SK-MEL-5 (cell line): ENCODE measurements around the gene LEFTY1. TPM values are rescaled to one million over a fixed set of nuclear protein-coding genes. Genes with fewer than 3 reads are reported as not detected.
"Not testable (repeated sequence)": the region's sequence is repeated elsewhere in the genome, so short reads cannot be mapped to it uniquely, and the experiment has no call there.

Experiments used
- DNase-seq: peaks from one replicate; pipeline ENCODE4 v3.0.0-alpha.2; 2016; ENCODE audit warnings: low read depth, low spot score
- in situ Hi-C: cut with HindIII; loops from 2 replicates; pipeline ENCODE4 v1.10.0; 2016; ENCODE audit warnings: low sequenced_read_pairs, high pct_unique_total_duplicates, low pct_unique_long_range_greater_than_20kb
- small RNA-seq, 2 experiments: library from RNA; depleted of rRNA; stranded (forward); fragments of <200 nt; gene quantifications; one replicate each; pipeline ENCODE3, GENCODE V24; 2014
- total RNA-seq: library from RNA; depleted of rRNA; stranded (reverse); fragments of >200 nt; shearing (Covaris generic); gene quantifications from 2 replicates; pipeline ENCODE4 v1.2.3, GENCODE V29; 2014; rRNA removed

LEFTY1 gene
- total RNA-seq, 1 experiment from 2014 or later, result not detected

- in situ Hi-C loops, result no loop called here
- no peak for DNase-seq
Measured at GRCh38 chr1:225846331-225847310, 42.3 kb downstream of the LEFTY1 start.

- DNase-seq, result peak; percentile 87
- in situ Hi-C loops, result no loop called here
Measured at GRCh38 chr1:225845571-225846259, 43.2 kb downstream of the LEFTY1 start.

DNA sequence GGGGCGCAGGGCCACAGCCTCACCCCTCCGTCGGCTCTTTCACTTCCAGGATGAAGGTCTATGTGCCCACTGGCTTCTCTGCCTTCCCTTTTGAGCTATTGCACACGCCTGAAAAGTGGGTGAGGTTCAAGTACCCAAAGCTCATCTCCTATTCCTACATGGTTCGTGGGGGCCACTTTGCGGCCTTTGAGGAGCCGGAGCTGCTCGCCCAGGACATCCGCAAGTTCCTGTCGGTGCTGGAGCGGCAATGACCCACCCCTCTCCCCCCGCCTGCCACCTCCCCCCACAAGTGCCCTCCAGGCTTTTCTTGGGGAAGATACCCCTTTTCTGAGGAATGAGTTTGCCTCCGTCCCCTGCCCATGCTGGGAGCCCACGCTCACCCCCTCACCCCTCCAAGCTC is 43.8 kb downstream of the LEFTY1 start:
- in situ Hi-C loops, result no loop called here
- no peak for DNase-seq

DNA sequence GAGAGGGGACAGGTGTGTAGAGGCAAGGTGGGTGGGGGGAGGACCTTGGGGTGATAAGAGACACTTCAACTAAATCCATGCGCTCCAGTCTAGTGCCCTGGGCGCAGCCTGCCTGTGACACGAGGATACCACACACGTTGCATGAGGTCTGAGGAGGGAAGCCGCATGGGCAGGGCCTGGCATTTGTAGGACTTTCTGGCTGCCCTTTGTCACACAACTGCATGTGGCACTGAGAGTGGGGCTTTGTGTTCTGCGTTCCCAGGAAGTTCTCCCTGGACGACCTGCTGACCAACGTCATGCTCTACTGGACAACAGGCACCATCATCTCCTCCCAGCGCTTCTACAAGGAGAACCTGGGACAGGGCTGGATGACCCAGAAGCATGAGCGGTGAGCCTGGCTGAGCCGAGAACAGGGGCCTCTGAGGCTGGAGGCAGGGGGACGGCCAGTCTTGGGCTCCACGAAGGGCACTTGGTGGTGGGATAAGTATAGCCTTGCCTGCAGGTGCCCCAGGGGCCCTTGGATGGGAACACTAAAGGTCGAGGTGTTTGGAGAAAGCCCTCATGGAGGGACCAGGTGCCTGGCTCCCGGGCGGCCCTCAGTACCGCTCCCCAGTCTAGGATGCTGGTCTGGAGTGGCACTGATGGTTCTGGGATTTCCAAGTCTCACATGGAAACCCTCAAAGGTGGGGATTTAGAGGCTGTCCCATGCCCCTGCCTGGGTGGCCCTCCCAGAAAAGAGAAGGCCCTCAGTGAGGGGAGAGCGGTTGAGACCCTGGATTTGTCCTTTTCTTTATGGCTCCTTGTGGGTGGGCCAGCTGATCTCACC is 44.5 kb downstream of the LEFTY1 start:
- in situ Hi-C loops, result no loop called here

GRCh38 chr1:225843426-225843795 is 45.5 kb downstream of the LEFTY1 start:
- in situ Hi-C loops, result no loop called here
- DNase-seq, result no peak

More for the DNA sequence above, 44.5 kb downstream of the LEFTY1 start:
- DNase-seq, result no peak

- in situ Hi-C loops, result no loop called here
- DNase-seq, result no peak
Measured at GRCh38 chr1:225842788-225843425, 46.0 kb downstream of the LEFTY1 start.

DNA sequence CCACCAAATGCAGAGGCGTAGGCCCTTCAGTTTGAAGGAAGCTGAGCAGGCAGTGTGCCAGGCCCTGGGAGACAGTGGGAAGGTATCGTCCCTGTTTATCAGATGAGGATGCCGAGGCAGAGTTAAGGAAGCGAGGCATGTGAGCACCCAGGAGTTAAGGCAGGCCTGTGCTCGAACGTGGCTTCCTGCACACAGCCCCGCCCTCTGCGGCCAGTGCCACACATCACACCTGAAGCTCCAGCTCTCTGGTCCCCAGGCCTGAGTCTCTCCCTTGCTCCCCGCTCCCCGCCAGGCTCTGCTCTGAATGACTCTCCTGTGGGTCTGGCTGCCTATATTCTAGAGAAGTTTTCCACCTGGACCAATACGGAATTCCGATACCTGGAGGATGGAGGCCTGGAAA is 46.9 kb downstream of the LEFTY1 start:
- in situ Hi-C loops, result no loop called here
- DNase-seq, result no peak

GRCh38 chr1:225840713-225841112 is 48.2 kb downstream of the LEFTY1 start:
- in situ Hi-C loops, result no loop called here
- no peak for DNase-seq

DNA sequence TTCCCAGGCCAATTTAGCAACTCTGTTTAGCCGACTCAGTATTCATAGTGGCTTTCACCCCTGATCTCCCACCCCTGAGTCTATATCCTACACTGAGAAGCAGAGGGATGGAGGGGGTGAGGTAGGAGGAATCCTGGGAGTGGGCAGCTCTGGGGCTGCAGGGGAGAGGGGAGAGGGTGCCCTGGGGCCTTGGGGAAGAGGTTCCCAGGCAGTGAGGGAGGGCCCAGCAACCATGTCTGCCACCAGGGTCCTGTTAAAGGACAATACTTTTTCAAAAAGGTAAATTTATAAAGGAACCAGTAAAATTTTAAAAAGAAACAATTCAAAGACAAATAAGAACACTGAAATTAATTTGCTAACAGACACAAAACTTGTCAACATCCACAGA is 48.7 kb downstream of the LEFTY1 start:
- in situ Hi-C loops, result no loop called here
- DNase-seq, result no peak

GRCh38 chr1:225838793-225839192 is 50.2 kb downstream of the LEFTY1 start:
- DNase-seq, result no peak
- in situ Hi-C loops, result no loop called here

DNA sequence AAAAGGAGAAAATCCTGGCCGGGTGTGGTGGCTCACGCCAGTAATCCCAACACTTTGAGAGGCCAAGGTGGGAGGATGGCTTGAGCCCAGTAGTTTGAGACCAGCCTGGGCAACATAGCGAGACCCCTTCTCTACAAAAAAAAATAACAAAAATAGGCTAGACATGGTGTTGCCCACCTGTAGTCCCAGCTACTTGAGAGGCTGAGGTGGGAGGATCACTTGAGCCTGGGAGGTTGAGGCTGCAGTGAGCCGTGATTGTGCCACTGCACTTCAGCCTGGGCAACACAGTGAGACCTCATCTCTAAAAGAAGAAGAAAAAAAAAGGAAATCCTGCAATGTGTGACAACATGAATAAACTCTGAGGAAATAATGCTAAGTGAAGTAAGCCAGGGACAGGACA is 52.6 kb downstream of the LEFTY1 start:
- DNase-seq, in situ Hi-C loops: not testable (repeated sequence)

Small RNA genes within 50 kb of the gene (small RNA-seq; reads per million reads assigned to genes)
- 0 reads per million in 2 experiments for gene AL117348.1

Other genes starting within 250 kb of the LEFTY1 start
- 113 TPM in 2 replicates for gene ENAH, start 236.0 kb downstream of the LEFTY1 start, total RNA-seq
- gene SRP9, start 111.3 kb downstream of the LEFTY1 start, total RNA-seq, result 251 and 258 TPM in 2 replicates
- 20.7 and 21.8 TPM in 2 replicates for gene EPHX1, start 79.0 kb downstream of the LEFTY1 start, total RNA-seq
- gene TMEM63A, start 6.8 kb downstream of the LEFTY1 start, total RNA-seq, result 7.4 and 11.6 TPM in 2 replicates
- gene PYCR2, start 35.1 kb upstream of the LEFTY1 start, total RNA-seq, result 40.8 and 46.2 TPM in 2 replicates
- gene LEFTY2, start 52.1 kb upstream of the LEFTY1 start, total RNA-seq, result not detected in 2 replicates
- 31.2 and 32.0 TPM in 2 replicates for gene SDE2, start 110.2 kb upstream of the LEFTY1 start, total RNA-seq
- gene H3-3A, start 173.6 kb upstream of the LEFTY1 start, total RNA-seq, result 217 and 228 TPM in 2 replicates